ENCODE measurements around the gene KDM5A. TPM values are rescaled to one million over a fixed set of nuclear protein-coding genes. Genes with fewer than 3 reads are reported as not detected.

KDM5A gene
- polyA plus RNA-seq, 1 donor (not counting 4 experiments of a cell fraction or from before 2014, with no cell fraction given), result 14.5 TPM

- dilution Hi-C loops (cut with MboI; ENCODE audit: extremely low pct_ligation_motif_present, low sequenced_read_pairs), result no loop called here
- no peaks in the 10 kb centered on the region for H3K4me1 ChIP-seq (ENCODE audit: control insufficient read depth, extremely low read depth, insufficient read depth, low read length)
- H3K4me3 ChIP-seq (ENCODE audit: control insufficient read depth in 2 of 3, extremely low read depth in 1 of 3, insufficient read depth in 2 of 3, low read depth in 1 of 3, low read length in 3 of 3), result no peak overlapping the region
- no peak overlapping the region for H3K27ac ChIP-seq (ENCODE audit: control insufficient read depth, insufficient read depth, low read length)
- no peaks in the 10 kb centered on the region for H4K20me1 ChIP-seq (ENCODE audit: control insufficient read depth, extremely low read depth, insufficient read depth, low read length)
- DNase-seq (ENCODE audit: low read depth, low spot score), result no peak
- H3K9ac ChIP-seq (ENCODE audit: control insufficient read depth, extremely low read depth, insufficient read depth, low read length), result no peak overlapping the region
- H3K4me2 ChIP-seq (ENCODE audit: control insufficient read depth, extremely low read depth, insufficient read depth, low read depth, low read length), result no peak overlapping the region
- H3K36me3 ChIP-seq (ENCODE audit: control insufficient read depth in 2 of 2, extremely low read depth in 1 of 2, insufficient read depth in 2 of 2, low read length in 2 of 2), result no peaks in the 10 kb centered on the region
- H3K9me1 ChIP-seq (ENCODE audit: control insufficient read depth, extremely low read depth, insufficient read depth, low read length), result no peaks in the 10 kb centered on the region
- no peaks in the 10 kb centered on the region for H3K9me3 ChIP-seq (ENCODE audit: control insufficient read depth, low read depth, low read length)
- H3K79me2 ChIP-seq (ENCODE audit: control insufficient read depth, insufficient read depth, low read length), result no peaks in the 10 kb centered on the region
- FAIRE-seq, result no peak
- peaks cover 18% of the 10 kb centered on the region for H3K27me3 ChIP-seq (ENCODE audit: control insufficient read depth, extremely low read depth, insufficient read depth, low read length)
- TF ChIP-seq EZH2 (IDR thresholded peaks at IDR 0.05; ENCODE audit: low read length) (no peak), CTCF (optimal IDR thresholded peaks at IDR 0.05 in 1 of 3, IDR thresholded peaks at IDR 0.05 in 1 of 3, conservative IDR thresholded peaks at IDR 0.05 in 1 of 3; ENCODE audit: extremely low read depth in 1 of 3, insufficient read depth in 2 of 3, low read length in 3 of 3) (no peak)
- no peak overlapping the region for H2AFZ ChIP-seq (ENCODE audit: control insufficient read depth, low read length)
Measured at GRCh38 chr12:265096-265495, 124.0 kb downstream of the KDM5A start.

- no peaks in the 10 kb centered on the region for H3K79me2 ChIP-seq (ENCODE audit: control insufficient read depth, insufficient read depth, low read length)
- TF ChIP-seq CTCF (optimal IDR thresholded peaks at IDR 0.05 in 1 of 3, IDR thresholded peaks at IDR 0.05 in 1 of 3, conservative IDR thresholded peaks at IDR 0.05 in 1 of 3; ENCODE audit: extremely low read depth in 1 of 3, insufficient read depth in 2 of 3, low read length in 3 of 3) (no peak), EZH2 (IDR thresholded peaks at IDR 0.05; ENCODE audit: low read length) (no peak)
- no peaks in the 10 kb centered on the region for H3K36me3 ChIP-seq (ENCODE audit: control insufficient read depth in 2 of 2, extremely low read depth in 1 of 2, insufficient read depth in 2 of 2, low read length in 2 of 2)
- no peak overlapping the region for H3K9ac ChIP-seq (ENCODE audit: control insufficient read depth, extremely low read depth, insufficient read depth, low read length)
- H3K27ac ChIP-seq (ENCODE audit: control insufficient read depth, insufficient read depth, low read length), result no peak overlapping the region
- DNase-seq (ENCODE audit: low read depth, low spot score) (no peak), FAIRE-seq (no peak)
- no peaks in the 10 kb centered on the region for H4K20me1 ChIP-seq (ENCODE audit: control insufficient read depth, extremely low read depth, insufficient read depth, low read length)
- H3K9me1 ChIP-seq (ENCODE audit: control insufficient read depth, extremely low read depth, insufficient read depth, low read length), result no peaks in the 10 kb centered on the region
- dilution Hi-C loops (cut with MboI; ENCODE audit: extremely low pct_ligation_motif_present, low sequenced_read_pairs), result no loop called here
- no peak overlapping the region for H3K4me3 ChIP-seq (ENCODE audit: control insufficient read depth in 2 of 3, extremely low read depth in 1 of 3, insufficient read depth in 2 of 3, low read depth in 1 of 3, low read length in 3 of 3)
- peaks cover 24% of the 10 kb centered on the region for H3K27me3 ChIP-seq (ENCODE audit: control insufficient read depth, extremely low read depth, insufficient read depth, low read length)
- H3K4me2 ChIP-seq (ENCODE audit: control insufficient read depth, extremely low read depth, insufficient read depth, low read depth, low read length), result no peak overlapping the region
- no peaks in the 10 kb centered on the region for H3K9me3 ChIP-seq (ENCODE audit: control insufficient read depth, low read depth, low read length)
- H2AFZ ChIP-seq (ENCODE audit: control insufficient read depth, low read length), result no peak overlapping the region
- no peaks in the 10 kb centered on the region for H3K4me1 ChIP-seq (ENCODE audit: control insufficient read depth, extremely low read depth, insufficient read depth, low read length)
Measured at GRCh38 chr12:264269-264668, 124.9 kb downstream of the KDM5A start.

Data from keratinocyte (primary cell).